Rectal smooth muscle tissue (tissue), 1 donor: Measurements from ENCODE around the gene FIBP.

Source experiments
- H3K27ac ChIP-seq: one replicate; pipeline ENCODE4 v1.7.0; 2013; ENCODE audit warnings: low read depth, low read length, inconsistent platforms
- H3K27me3 ChIP-seq: one replicate; pipeline ENCODE4 v1.7.0; 2013; ENCODE audit warnings: low read length; ENCODE audit not compliant: control insufficient read depth, insufficient read depth
- H3K36me3 ChIP-seq: one replicate; pipeline ENCODE4 v1.7.0; 2013; ENCODE audit warnings: low read length; ENCODE audit not compliant: control insufficient read depth, insufficient read depth
- H3K4me1 ChIP-seq: one replicate; pipeline ENCODE4 v1.7.0; 2013; ENCODE audit warnings: low read length; ENCODE audit not compliant: control insufficient read depth, insufficient read depth
- H3K4me3 ChIP-seq: one replicate; pipeline ENCODE4 v1.7.0; 2013; ENCODE audit warnings: low read length
- H3K9ac ChIP-seq: one replicate; pipeline ENCODE4 v1.7.0; 2013; ENCODE audit warnings: low read length

Gene FIBP

GRCh38 chr11:65919573-65920371 lies 31.5 kb upstream of the FIBP start:
- H3K27me3 ChIP-seq = no peaks in the 10 kb centered on the region
- H3K4me1 ChIP-seq = peaks cover 33% of the 10 kb centered on the region
- H3K9ac ChIP-seq = peak overlapping the region; percentile 67
- peak overlapping the region; percentile 84 for H3K4me3 ChIP-seq
- peaks cover 9% of the 10 kb centered on the region for H3K36me3 ChIP-seq
- peak overlapping the region; percentile 83 for H3K27ac ChIP-seq

DNA sequence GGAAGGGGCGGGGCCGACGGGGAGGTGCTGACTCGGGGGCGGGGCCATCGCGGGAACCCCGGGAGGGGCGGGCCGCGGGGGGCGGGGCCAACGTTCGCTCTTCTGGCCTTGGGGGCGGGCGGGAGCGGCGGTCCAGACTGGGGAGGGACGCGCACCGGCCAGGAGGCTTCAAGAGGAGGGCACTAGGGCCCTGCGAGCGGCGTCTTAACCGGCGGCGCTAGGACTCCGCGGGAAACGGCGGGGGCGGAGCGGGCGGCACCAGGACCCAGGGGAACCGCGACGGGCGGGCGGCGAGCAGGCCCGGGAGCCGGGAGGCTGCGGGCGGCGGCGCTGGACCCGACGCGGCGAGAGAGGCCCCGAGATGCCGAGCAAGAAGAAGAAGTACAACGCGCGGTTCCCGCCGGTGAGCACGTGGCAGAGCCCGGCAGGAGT lies 30.9 kb upstream of the FIBP start, which contains the start of gene DRAP1:
DRAP1 (plus strand) TSS at position 286 of the 432 bp plus-strand sequence; CDS start at position 362, 76 bp downstream.
- Histone ChIP-seq H3K36me3 (peaks cover 9% of the 10 kb centered on the region), H3K27ac (peak within 1 kb of the TSS; percentile 94), H3K9ac (peak within 1 kb of the TSS; percentile 70), H3K27me3 (no peaks in the 10 kb centered on the region), H3K4me3 (peak within 1 kb of the TSS; percentile 97), H3K4me1 (peaks cover 33% of the 10 kb centered on the region)

- H3K4me1 ChIP-seq = peaks cover 33% of the 10 kb centered on the region
- peaks cover 9% of the 10 kb centered on the region for H3K36me3 ChIP-seq
- H3K9ac ChIP-seq = peak within 1 kb of the TSS; percentile 70
- H3K27me3 ChIP-seq = no peaks in the 10 kb centered on the region
- H3K27ac ChIP-seq = peak within 1 kb of the TSS; percentile 94
- peak within 1 kb of the TSS; percentile 97 for H3K4me3 ChIP-seq
Observed at GRCh38 chr11:65918211-65919140, 30.2 kb upstream of the FIBP start, which contains the start of gene C11orf68. Gene C11orf68 (minus strand): TSS chr11:65919062. CDS start chr11:65919031, 31 bp downstream.

- peaks cover 33% of the 10 kb centered on the region for H3K4me1 ChIP-seq
- peaks cover 7% of the 10 kb centered on the region for H3K36me3 ChIP-seq
- H3K4me3 ChIP-seq = peak overlapping the region; percentile 97
Observed at GRCh38 chr11:65917434-65918210, 29.4 kb upstream of the FIBP start.

DNA sequence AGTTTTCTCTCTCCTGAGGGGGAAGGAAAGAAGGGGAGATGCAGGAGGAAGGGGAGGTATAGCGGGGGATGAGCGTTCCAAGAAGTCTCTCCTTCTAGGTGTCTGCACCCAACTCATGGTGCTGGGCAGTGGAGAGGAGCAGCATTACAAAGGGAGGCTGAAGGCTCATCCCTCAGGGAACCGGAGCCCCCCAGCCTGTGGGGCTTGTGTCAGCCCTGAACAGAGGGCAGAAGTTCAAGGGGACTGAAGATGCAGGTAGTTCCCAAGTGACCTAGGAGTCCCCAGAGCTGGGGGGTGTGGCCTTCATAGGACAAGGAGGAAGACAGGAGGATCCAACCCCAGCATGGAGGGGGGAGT lies 28.8 kb upstream of the FIBP start:
- no peak overlapping the region for H3K9ac ChIP-seq
- H3K4me1 ChIP-seq = peaks cover 34% of the 10 kb centered on the region
- peak overlapping the region; percentile 97 for H3K4me3 ChIP-seq
- peaks cover 4% of the 10 kb centered on the region for H3K36me3 ChIP-seq
- H3K27me3 ChIP-seq = no peaks in the 10 kb centered on the region
- H3K27ac ChIP-seq = peak overlapping the region; percentile 88

More at GRCh38 chr11:65917434-65918210, 29.4 kb upstream of the FIBP start:
- Histone ChIP-seq H3K9ac (peak overlapping the region; percentile 70), H3K27ac (peak overlapping the region; percentile 94), H3K27me3 (no peaks in the 10 kb centered on the region)

DNA sequence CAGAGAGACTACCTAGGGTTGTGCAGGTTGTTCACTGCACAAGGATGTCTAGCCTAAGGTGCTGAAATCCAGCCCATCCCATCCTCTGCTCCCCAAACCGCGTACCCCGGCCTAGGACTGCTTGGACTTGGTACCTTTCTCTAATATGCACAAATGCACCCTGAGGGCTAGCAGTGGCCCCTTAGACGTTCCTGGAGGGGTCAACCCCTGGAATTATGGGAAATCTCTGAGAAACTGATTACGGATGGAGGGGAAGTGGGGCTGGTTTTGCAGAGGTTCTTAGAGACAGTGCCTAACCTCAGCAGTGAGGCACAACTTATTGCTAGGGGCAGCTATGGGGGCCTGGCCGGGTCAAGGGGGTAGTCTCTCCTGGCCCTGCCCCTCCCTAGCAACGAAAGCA lies 28.1 kb upstream of the FIBP start:
- H3K36me3 ChIP-seq = peaks cover 4% of the 10 kb centered on the region
- H3K9ac ChIP-seq = no peak overlapping the region
- H3K27me3 ChIP-seq = no peaks in the 10 kb centered on the region
- H3K4me1 ChIP-seq = peaks cover 39% of the 10 kb centered on the region
- H3K27ac ChIP-seq = peak overlapping the region; percentile 88
- H3K4me3 ChIP-seq = no peak overlapping the region

GRCh38 chr11:65915821-65916251 lies 27.6 kb upstream of the FIBP start:
- peak overlapping the region; percentile 88 for H3K27ac ChIP-seq
- H3K4me3 ChIP-seq = peak overlapping the region; percentile 14

GRCh38 chr11:65915101-65915820 lies 27.0 kb upstream of the FIBP start:
- Histone ChIP-seq H3K4me1 (peaks cover 34% of the 10 kb centered on the region), H3K27me3 (no peaks in the 10 kb centered on the region), H3K27ac (peak overlapping the region; percentile 88), H3K4me3 (no peak overlapping the region), H3K36me3 (no peaks in the 10 kb centered on the region), H3K9ac (no peak overlapping the region)

More at GRCh38 chr11:65915821-65916251, 27.6 kb upstream of the FIBP start:
- Histone ChIP-seq H3K9ac (no peak overlapping the region), H3K27me3 (no peaks in the 10 kb centered on the region), H3K4me1 (peaks cover 39% of the 10 kb centered on the region), H3K36me3 (peaks cover 3% of the 10 kb centered on the region)

- H3K36me3 ChIP-seq = no peaks in the 10 kb centered on the region
- H3K9ac ChIP-seq = no peak overlapping the region
- no peak overlapping the region for H3K27ac ChIP-seq
- H3K4me1 ChIP-seq = peaks cover 31% of the 10 kb centered on the region
- no peak overlapping the region for H3K4me3 ChIP-seq
- no peaks in the 10 kb centered on the region for H3K27me3 ChIP-seq
Observed at GRCh38 chr11:65912845-65913244, 24.6 kb upstream of the FIBP start.

DNA sequence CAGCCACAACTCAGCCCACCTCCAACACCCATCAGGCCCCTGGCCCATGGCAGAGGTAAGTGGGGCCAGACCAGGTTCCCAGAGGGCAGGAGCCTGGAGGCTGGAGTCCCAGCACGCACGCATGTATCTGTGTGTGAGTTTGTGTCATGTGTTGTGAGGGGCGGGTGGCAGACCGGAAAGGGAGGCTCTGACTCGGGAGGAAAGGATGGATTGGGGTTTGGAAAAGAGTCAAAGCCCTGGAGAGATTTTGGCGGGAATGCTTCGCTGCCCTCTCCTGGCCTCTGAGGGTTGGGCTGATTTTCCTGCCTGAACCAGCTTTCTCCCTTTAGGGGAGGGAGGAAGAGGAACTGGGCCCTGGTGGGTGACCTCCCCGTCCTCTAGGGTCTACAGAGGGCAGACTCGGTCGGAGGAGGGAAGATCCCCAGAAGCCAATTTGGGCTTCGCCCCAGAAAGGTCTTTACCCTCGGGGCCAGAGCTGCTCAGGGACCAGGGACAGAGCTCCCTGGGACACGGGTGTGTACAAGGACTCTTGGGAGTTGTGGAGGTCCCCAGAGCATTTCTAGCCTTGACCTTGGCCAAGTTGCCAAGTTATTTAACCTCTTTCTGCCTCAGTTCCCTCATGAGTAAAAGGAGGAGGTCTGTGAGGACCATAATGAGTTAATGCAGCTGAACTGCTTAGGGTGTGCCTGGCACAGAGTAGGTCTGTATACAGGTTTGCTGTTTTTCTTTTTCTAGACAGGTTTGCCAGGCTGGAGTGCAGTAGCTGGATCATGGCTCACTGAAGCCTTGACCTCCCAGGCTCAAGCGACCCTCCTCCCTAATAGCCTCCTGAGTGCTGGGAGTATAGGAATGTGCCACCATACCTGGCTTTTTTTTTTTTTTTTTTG lies 23.7 kb upstream of the FIBP start:
- Histone ChIP-seq H3K27me3 (no peaks in the 10 kb centered on the region), H3K27ac (no peak overlapping the region), H3K9ac (no peak overlapping the region), H3K4me3 (no peak overlapping the region), H3K36me3 (no peaks in the 10 kb centered on the region), H3K4me1 (peaks cover 21% of the 10 kb centered on the region)
